Parathyroid adenoma (tissue), 2 donors: Measurements from ENCODE around the gene MYO16.

Experiments used
- H2AFZ ChIP-seq: fragments of 300-600 bp; sonication (generic); one replicate; pipeline ENCODE4 v1.7.0; 2017; ENCODE audit warnings: antibody characterized with exemption, mild to moderate bottlenecking
- H3K27ac ChIP-seq: fragments of 300-600 bp; sonication (generic); one replicate; pipeline ENCODE4 v1.7.0; 2017
- H3K27me3 ChIP-seq: fragments of 300-600 bp; sonication (generic); one replicate; pipeline ENCODE4 v1.7.0; 2017; ENCODE audit warnings: low read length; ENCODE audit not compliant: control insufficient read depth, insufficient read depth
- H3K36me3 ChIP-seq: fragments of 300-600 bp; sonication (generic); one replicate; pipeline ENCODE4 v1.7.0; 2017; ENCODE audit warnings: low read length; ENCODE audit not compliant: control insufficient read depth, insufficient read depth
- H3K4me1 ChIP-seq: fragments of 300-600 bp; sonication (generic); one replicate; pipeline ENCODE4 v1.7.0; 2017; ENCODE audit warnings: control low read depth
- H3K4me2 ChIP-seq: fragments of 300-600 bp; sonication (generic); one replicate; pipeline ENCODE4 v1.7.0; 2017; ENCODE audit warnings: low read length
- H3K4me3 ChIP-seq: fragments of 300-600 bp; sonication (generic); one replicate; pipeline ENCODE4 v1.7.0; 2017; ENCODE audit warnings: low read depth, low read length
- H3K79me2 ChIP-seq: fragments of 300-600 bp; sonication (generic); one replicate; pipeline ENCODE4 v1.7.0; 2017; ENCODE audit warnings: control low read depth
- H3K9ac ChIP-seq: fragments of 300-600 bp; sonication (generic); one replicate; pipeline ENCODE4 v1.7.0; 2017; ENCODE audit warnings: mild to moderate bottlenecking
- H3K9me3 ChIP-seq: fragments of 300-600 bp; sonication (generic); one replicate; pipeline ENCODE4 v1.7.0; 2017; ENCODE audit warnings: low read length; ENCODE audit not compliant: control insufficient read depth
- TF ChIP-seq, protein P1 (sequence below): fragments of 300-600 bp; sonication (generic); IDR thresholded peaks from one replicate; pipeline ENCODE4 v1.7.0; 2017; ENCODE audit warnings: antibody characterized with exemption, mild to moderate bottlenecking
- donor health status: primary hyperparathyroidism.

MYO16 gene

DNA sequence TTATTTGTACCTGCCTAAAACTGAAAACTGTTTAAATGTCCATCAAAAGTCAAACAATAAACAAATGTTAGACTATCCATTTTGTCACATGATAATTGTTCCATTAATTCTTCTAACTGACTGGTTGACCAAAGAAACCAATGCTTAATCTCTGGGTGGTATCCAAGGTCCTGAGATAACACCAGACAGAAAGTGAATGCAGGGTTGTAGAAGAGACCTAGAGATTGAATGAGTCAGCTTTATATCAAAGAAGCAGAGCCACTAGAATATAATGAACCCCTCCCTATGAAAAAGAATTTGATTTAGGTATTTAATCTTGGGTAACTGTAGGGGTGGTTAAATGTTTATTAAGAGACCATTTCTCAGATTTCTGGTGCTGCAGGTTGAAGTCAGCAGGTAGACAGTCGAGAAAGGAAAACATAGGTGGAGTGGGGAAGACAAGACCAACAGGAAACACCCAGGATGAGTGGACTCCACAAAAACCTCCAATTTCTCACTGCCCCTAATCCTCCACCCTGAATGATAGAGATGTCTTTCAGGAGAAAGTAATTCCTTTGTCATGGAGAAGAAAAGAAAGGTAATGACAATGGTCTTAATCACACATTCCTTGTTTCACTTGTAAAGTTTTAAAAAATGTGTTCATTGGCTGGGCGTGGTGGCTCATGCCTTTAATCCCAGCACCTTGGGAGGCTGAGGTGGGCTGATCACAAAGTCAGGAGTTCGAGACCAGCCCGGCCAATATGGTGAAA, 620.5 kb downstream of the MYO16 start:
- Histone ChIP-seq H3K27ac (no peak overlapping the region), H3K4me1 (no peaks in the 10 kb centered on the region), H2AFZ (no peak overlapping the region), H3K4me2 (no peak overlapping the region), H3K36me3 (no peaks in the 10 kb centered on the region), H3K9me3 (no peaks in the 10 kb centered on the region), H3K27me3 (no peaks in the 10 kb centered on the region), H3K79me2 (no peaks in the 10 kb centered on the region), H3K9ac (no peak overlapping the region), H3K4me3 (no peak overlapping the region)
- TF ChIP-seq, protein P1, sequence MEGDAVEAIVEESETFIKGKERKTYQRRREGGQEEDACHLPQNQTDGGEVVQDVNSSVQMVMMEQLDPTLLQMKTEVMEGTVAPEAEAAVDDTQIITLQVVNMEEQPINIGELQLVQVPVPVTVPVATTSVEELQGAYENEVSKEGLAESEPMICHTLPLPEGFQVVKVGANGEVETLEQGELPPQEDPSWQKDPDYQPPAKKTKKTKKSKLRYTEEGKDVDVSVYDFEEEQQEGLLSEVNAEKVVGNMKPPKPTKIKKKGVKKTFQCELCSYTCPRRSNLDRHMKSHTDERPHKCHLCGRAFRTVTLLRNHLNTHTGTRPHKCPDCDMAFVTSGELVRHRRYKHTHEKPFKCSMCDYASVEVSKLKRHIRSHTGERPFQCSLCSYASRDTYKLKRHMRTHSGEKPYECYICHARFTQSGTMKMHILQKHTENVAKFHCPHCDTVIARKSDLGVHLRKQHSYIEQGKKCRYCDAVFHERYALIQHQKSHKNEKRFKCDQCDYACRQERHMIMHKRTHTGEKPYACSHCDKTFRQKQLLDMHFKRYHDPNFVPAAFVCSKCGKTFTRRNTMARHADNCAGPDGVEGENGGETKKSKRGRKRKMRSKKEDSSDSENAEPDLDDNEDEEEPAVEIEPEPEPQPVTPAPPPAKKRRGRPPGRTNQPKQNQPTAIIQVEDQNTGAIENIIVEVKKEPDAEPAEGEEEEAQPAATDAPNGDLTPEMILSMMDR: no peak

DNA sequence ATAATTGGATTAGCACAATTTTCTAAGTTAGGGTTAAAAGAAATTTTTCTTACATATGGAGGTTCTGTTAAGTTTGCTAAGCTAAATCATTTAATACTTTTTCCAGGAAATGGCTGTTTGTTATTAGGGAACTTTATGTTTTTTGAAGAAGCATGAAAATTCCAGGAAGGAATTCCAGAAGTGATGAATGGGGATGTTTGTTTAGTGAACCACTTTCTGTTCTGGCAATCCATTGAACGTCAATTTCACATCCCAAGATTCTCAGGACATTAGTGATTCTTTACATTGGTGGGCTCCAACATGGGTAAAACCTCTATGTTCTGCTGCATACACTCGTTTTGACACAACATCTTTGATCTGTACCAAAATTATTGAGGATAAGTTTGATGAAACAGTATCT, 622.5 kb downstream of the MYO16 start:
- H3K4me3 ChIP-seq: no peak overlapping the region
- H3K36me3 ChIP-seq: no peaks in the 10 kb centered on the region
- no peaks in the 10 kb centered on the region for H3K4me1 ChIP-seq
- no peaks in the 10 kb centered on the region for H3K27me3 ChIP-seq
- no peak overlapping the region for H3K27ac ChIP-seq
- TF ChIP-seq, protein P1: no peak
- H3K9me3 ChIP-seq: no peaks in the 10 kb centered on the region
- H3K4me2 ChIP-seq: no peak overlapping the region
- H3K79me2 ChIP-seq: no peaks in the 10 kb centered on the region
- H2AFZ ChIP-seq: no peak overlapping the region
- no peak overlapping the region for H3K9ac ChIP-seq

DNA sequence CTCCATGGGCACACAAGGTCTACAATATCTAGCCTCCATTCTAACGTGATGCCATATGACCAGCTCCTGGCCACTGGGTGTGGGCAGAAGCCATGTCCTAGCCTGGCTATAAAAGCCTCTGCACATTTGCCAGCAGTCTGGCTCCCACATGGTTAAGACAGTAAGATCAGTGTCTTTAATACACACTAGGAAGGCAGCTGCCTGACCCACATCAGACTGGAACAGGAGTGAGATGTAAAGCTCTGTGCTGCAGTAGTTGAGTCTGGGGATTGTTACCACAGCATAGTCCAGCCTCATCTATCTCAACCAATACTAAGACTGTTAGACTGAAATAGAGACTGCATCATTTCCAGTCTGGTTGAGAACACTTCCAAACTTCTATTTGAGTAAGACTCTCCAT, 623.9 kb downstream of the MYO16 start:
- Histone ChIP-seq H3K27ac (no peak overlapping the region), H3K9me3 (no peaks in the 10 kb centered on the region), H3K9ac (no peak overlapping the region), H2AFZ (no peak overlapping the region), H3K4me2 (no peak overlapping the region), H3K4me1 (no peaks in the 10 kb centered on the region), H3K4me3 (no peak overlapping the region), H3K27me3 (no peaks in the 10 kb centered on the region), H3K79me2 (no peaks in the 10 kb centered on the region), H3K36me3 (no peaks in the 10 kb centered on the region)
- TF ChIP-seq, protein P1: no peak

DNA sequence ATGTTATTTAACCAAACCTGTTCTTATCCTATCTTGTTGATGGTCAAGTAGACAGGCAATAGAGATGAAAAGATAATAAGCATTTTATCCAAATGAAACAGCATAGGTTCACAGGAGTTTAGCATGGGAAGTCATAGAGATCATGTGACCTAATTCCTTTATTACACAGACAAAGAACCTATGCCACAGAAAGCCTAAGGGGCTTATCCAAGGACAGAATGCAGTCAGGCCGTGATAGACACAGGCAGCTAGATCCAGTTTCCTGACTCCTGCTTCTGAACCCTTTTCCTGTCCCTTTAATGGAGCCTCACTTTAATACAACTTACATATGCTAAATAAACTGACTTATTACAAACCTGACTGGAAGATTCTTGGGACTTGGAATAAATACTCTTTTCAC, 624.9 kb downstream of the MYO16 start:
- Histone ChIP-seq H2AFZ (no peak overlapping the region), H3K4me3 (no peak overlapping the region), H3K9me3 (no peaks in the 10 kb centered on the region), H3K27ac (no peak overlapping the region), H3K4me2 (no peak overlapping the region), H3K79me2 (no peaks in the 10 kb centered on the region), H3K27me3 (no peaks in the 10 kb centered on the region), H3K9ac (no peak overlapping the region), H3K36me3 (no peaks in the 10 kb centered on the region), H3K4me1 (no peaks in the 10 kb centered on the region)
- TF ChIP-seq, protein P1: no peak
